BJ (cell line): Measurements from ENCODE around the gene EMP1. TPM values are rescaled to one million over a fixed set of nuclear protein-coding genes. Genes with fewer than 3 reads are reported as not detected.
A peak's percentile ranks its signal among the peaks of the same experiment; 100 is the strongest.

Experiments used
- CTCF ChIA-PET: fragments of 350-600 bp; formaldehyde crosslinking; extraction: SDS; loops from one replicate; lab custom pipeline; 2021; ENCODE audit warnings: antibody characterized with exemption, inconsistent platforms; lab: Yijun Ruan, JAX
- POLR2A ChIA-PET: fragments of 300-600 bp; sonication (Branson Sonifier 250); formaldehyde crosslinking; extraction: SDS; loops from one replicate; lab custom pipeline; 2021; ENCODE audit warnings: antibody characterized with exemption; lab: Charles Lee
- DNase-seq: peaks from one replicate; pipeline ENCODE4 v3.0.0-alpha.2; 2011; ENCODE audit warnings: low read depth
- H3K27me3 ChIP-seq: 2 replicates; pipeline ENCODE4 v1.6.0; 2011; ENCODE audit warnings: low read length; ENCODE audit not compliant: control insufficient read depth, insufficient read depth
- H3K36me3 ChIP-seq: 2 replicates; pipeline ENCODE4 v1.5.1; 2011; ENCODE audit warnings: low read length; ENCODE audit not compliant: control insufficient read depth, insufficient read depth
- H3K4me3 ChIP-seq: 2 replicates; pipeline ENCODE4 v1.5.1; 2011; ENCODE audit warnings: low read depth, mild to moderate bottlenecking, control low read depth, low read length
- CTCF ChIP-seq: IDR thresholded peaks from 2 replicates; pipeline ENCODE4 v1.5.1; 2011; ENCODE audit warnings: low read depth, mild to moderate bottlenecking, control low read depth, inconsistent platforms, low read length, moderate library complexity; ENCODE audit not compliant: insufficient read depth
- polyA plus RNA-seq: library from polyadenylated mRNA; depleted of rRNA; stranded (reverse); fragments of >200 nt; gene quantifications from 2 replicates; pipeline ENCODE4 v1.2.3, GENCODE V29; 2011

EMP1 gene
- polyA plus RNA-seq, 1 experiment: 258 TPM

- H3K27me3 ChIP-seq: no peaks in the 10 kb centered on the region
- ChIA-PET POLR2A (no interaction called here), CTCF (no interaction called here)
- H3K36me3 ChIP-seq: no peaks in the 10 kb centered on the region
- DNase-seq: no peak
- TF ChIP-seq CTCF: no peak
- no peak overlapping the region for H3K4me3 ChIP-seq
Observed at GRCh38 chr12:13156277-13156676, 40.2 kb upstream of the EMP1 start.

DNA sequence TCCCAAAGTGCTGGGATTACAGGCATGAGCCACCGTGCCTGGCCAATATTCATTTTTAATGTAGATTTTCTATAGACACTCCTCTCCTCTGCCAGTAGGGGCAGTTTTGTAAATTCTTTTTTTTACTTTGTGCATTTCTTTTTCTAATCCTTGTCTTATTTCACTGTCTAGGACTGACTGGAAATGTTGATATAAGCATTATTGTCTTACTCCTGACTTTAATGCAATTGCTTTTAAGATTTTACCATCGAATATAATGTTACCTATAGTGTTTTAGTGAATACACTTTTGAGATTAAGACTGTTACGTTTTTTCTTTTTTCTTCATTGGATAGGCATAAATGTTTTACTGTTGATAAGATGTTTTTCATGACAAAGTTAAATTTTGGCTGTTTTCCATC, 35.4 kb upstream of the EMP1 start:
- ChIA-PET CTCF (interaction anchor here (1.1 to 1.9 kb wide), 2 partner anchors 27 to 34 kb away, joined by 3 to 4 read pairs; no protein-coding TSS in a partner anchor), POLR2A (no interaction called here)
- DNase-seq: no peak
- TF ChIP-seq CTCF: peak; percentile 25
- no peaks in the 10 kb centered on the region for H3K36me3 ChIP-seq
- no peaks in the 10 kb centered on the region for H3K27me3 ChIP-seq
- no peak overlapping the region for H3K4me3 ChIP-seq

DNA sequence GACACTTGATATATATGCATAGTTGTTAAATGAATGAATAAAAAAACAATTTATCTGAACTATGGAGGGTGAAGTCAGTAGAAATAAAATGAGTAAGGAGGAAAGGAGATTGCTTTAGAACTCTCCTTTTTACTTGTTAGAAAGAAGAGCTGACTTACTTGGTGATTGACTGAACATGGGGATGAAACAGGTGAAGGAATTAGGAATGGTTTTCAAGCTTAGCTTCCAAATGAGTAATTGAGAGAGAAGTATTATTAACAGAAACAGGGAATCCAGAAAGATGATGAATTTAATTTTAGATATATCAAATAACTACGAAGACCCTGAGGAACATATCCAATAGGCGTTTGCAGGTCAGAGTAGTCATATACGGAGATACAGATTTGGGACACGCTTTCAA, 33.6 kb upstream of the EMP1 start:
- Histone ChIP-seq H3K36me3 (no peaks in the 10 kb centered on the region), H3K4me3 (no peak overlapping the region), H3K27me3 (no peaks in the 10 kb centered on the region)
- no peak for TF ChIP-seq CTCF
- ChIA-PET CTCF (interaction anchor here (0.9 to 1.3 kb wide), 3 partner anchors 10 to 25 kb away, joined by 3 read pairs; no protein-coding TSS in a partner anchor), POLR2A (no interaction called here)
- DNase-seq: no peak

GRCh38 chr12:13163868-13164635, 32.5 kb upstream of the EMP1 start:
- no peak overlapping the region for H3K4me3 ChIP-seq

More at GRCh38 chr12:13163868-13164635, 32.5 kb upstream of the EMP1 start:
- CTCF ChIA-PET: interaction anchor here (0.6 to 0.9 kb wide), 2 partner anchors 31 to 334 kb away, joined by 3 to 4 read pairs; no protein-coding TSS in a partner anchor
- DNase-seq: no peak
- no peak for TF ChIP-seq CTCF
- Histone ChIP-seq H3K27me3 (no peaks in the 10 kb centered on the region), H3K36me3 (no peaks in the 10 kb centered on the region)
- POLR2A ChIA-PET: no interaction called here
